Osteocyte (in vitro differentiated cells): ENCODE measurements around the gene KLHDC4. TPM values are rescaled to one million over a fixed set of nuclear protein-coding genes. Genes with fewer than 3 reads are reported as not detected.
A peak's percentile ranks its signal among the peaks of the same experiment; 100 is the strongest.

Experiments
- DNase-seq: peaks from one replicate; pipeline ENCODE4 v3.0.0; 2021; ENCODE audit warnings: mixed read lengths; ENCODE audit not compliant: unreplicated experiment; ENCODE audit errors: extremely low spot score
- H3K27ac Mint-ChIP-seq: one replicate; pipeline ENCODE4 v1.8.0; 2021; ENCODE audit warnings: mild to moderate bottlenecking, mixed read lengths; ENCODE audit not compliant: unreplicated experiment
- H3K27me3 Mint-ChIP-seq: one replicate; pipeline ENCODE4 v1.8.0; 2021; ENCODE audit warnings: mixed read lengths; ENCODE audit not compliant: unreplicated experiment
- H3K36me3 Mint-ChIP-seq: one replicate; pipeline ENCODE4 v1.8.0; 2021; ENCODE audit warnings: mixed read lengths; ENCODE audit not compliant: unreplicated experiment
- H3K4me1 Mint-ChIP-seq: one replicate; pipeline ENCODE4 v1.8.0; 2021; ENCODE audit warnings: mixed read lengths; ENCODE audit not compliant: unreplicated experiment
- H3K4me3 Mint-ChIP-seq: one replicate; pipeline ENCODE4 v1.8.0; 2021; ENCODE audit warnings: mild to moderate bottlenecking, moderate library complexity, mixed read lengths; ENCODE audit not compliant: unreplicated experiment
- H3K9me3 Mint-ChIP-seq: one replicate; pipeline ENCODE4 v1.8.0; 2021; ENCODE audit warnings: mixed read lengths; ENCODE audit not compliant: unreplicated experiment
- CTCF ChIP-seq: fragments of 200-600 bp; sonication (generic); IDR thresholded peaks from 2 replicates; pipeline ENCODE4 v1.5.0; 2021; ENCODE audit warnings: antibody characterized with exemption, mild to moderate bottlenecking, moderate library complexity
- total RNA-seq: library from RNA; stranded (reverse); gene quantifications from 2 replicates; pipeline ENCODE4 v1.2.1, GENCODE V29; 2021

Gene KLHDC4
- total RNA-seq, 1 donor from 2014 or later: 31.0 TPM

- Mint-ChIP-seq H3K27me3 (peaks cover 2% of the 10 kb centered on the region), H3K4me3 (no peak overlapping the region), H3K36me3 (peaks cover 1% of the 10 kb centered on the region), H3K4me1 (peaks cover 24% of the 10 kb centered on the region), H3K27ac (peak overlapping the region; percentile 99), H3K9me3 (no peaks in the 10 kb centered on the region)
- TF ChIP-seq CTCF: no peak
- no peak for DNase-seq
Measured at GRCh38 chr16:87808108-87808507, 42.3 kb upstream of the KLHDC4 start.

GRCh38 chr16:87806641-87807546 lies 41.1 kb upstream of the KLHDC4 start:
- Mint-ChIP-seq H3K9me3 (no peaks in the 10 kb centered on the region), H3K4me3 (peak overlapping the region; percentile 80), H3K27me3 (peaks cover 2% of the 10 kb centered on the region), H3K36me3 (no peaks in the 10 kb centered on the region), H3K27ac (peak overlapping the region; percentile 99), H3K4me1 (peaks cover 24% of the 10 kb centered on the region)
- DNase-seq: peak; percentile 93
- TF ChIP-seq CTCF: no peak

- Mint-ChIP-seq H3K4me1 (peaks cover 24% of the 10 kb centered on the region), H3K4me3 (peak overlapping the region; percentile 80), H3K9me3 (no peaks in the 10 kb centered on the region), H3K27ac (peak overlapping the region; percentile 99), H3K27me3 (peaks cover 2% of the 10 kb centered on the region), H3K36me3 (no peaks in the 10 kb centered on the region)
- DNase-seq: no peak
- TF ChIP-seq CTCF: no peak
Measured at GRCh38 chr16:87806261-87806640, 40.5 kb upstream of the KLHDC4 start.

GRCh38 chr16:87803385-87803784 lies 37.6 kb upstream of the KLHDC4 start:
- no peak for DNase-seq
- TF ChIP-seq CTCF: no peak
- H3K27me3 Mint-ChIP-seq: no peaks in the 10 kb centered on the region
- H3K4me1 Mint-ChIP-seq: peaks cover 24% of the 10 kb centered on the region
- no peak overlapping the region for H3K27ac Mint-ChIP-seq
- H3K9me3 Mint-ChIP-seq: no peaks in the 10 kb centered on the region
- no peak overlapping the region for H3K4me3 Mint-ChIP-seq
- no peaks in the 10 kb centered on the region for H3K36me3 Mint-ChIP-seq

GRCh38 chr16:87802670-87803069 lies 36.9 kb upstream of the KLHDC4 start:
- no peaks in the 10 kb centered on the region for H3K27me3 Mint-ChIP-seq
- H3K4me1 Mint-ChIP-seq: peaks cover 24% of the 10 kb centered on the region
- no peaks in the 10 kb centered on the region for H3K9me3 Mint-ChIP-seq
- no peak overlapping the region for H3K27ac Mint-ChIP-seq
- DNase-seq: no peak
- no peak for TF ChIP-seq CTCF
- no peak overlapping the region for H3K4me3 Mint-ChIP-seq
- no peaks in the 10 kb centered on the region for H3K36me3 Mint-ChIP-seq
